Measurements from ENCODE around the gene DGKB. TPM values are rescaled to one million over a fixed set of nuclear protein-coding genes. Genes with fewer than 3 reads are reported as not detected.

DGKB gene
- polyA plus RNA-seq, 3 donors from 2014 or later: not detected

- Mint-ChIP-seq H3K36me3 (no peaks in the 10 kb centered on the region), H3K27ac (no peak overlapping the region), H3K4me3 (no peak overlapping the region), H3K4me1 (no peaks in the 10 kb centered on the region), H3K9me3 (peaks cover 6 to 46% (median 16%) of the 10 kb centered on the region in 6 donors), H3K27me3 (ENCODE audit: low read depth in 3 of 3) (peaks cover 0 to 4% (median 1%) of the 10 kb centered on the region in 3 donors)
- DNase-seq: no peak
These were observed 74.5 kb downstream of the DGKB start for GRCh38 chr7:14828053-14828452.

GRCh38 chr7:14826426-14826825, 76.1 kb downstream of the DGKB start:
- peaks cover 0 to 4% (median 0%) of the 10 kb centered on the region in 3 donors for H3K27me3 Mint-ChIP-seq (ENCODE audit: low read depth in 3 of 3)

GRCh38 chr7:14825912-14826311, 76.6 kb downstream of the DGKB start:
- Mint-ChIP-seq H3K27me3 (ENCODE audit: low read depth in 3 of 3) (peaks cover 0 to 4% (median 0%) of the 10 kb centered on the region in 3 donors), H3K27ac (no peak overlapping the region), H3K36me3 (no peaks in the 10 kb centered on the region), H3K4me3 (no peak overlapping the region), H3K9me3 (peaks cover 11 to 54% (median 17%) of the 10 kb centered on the region in 6 donors), H3K4me1 (no peaks in the 10 kb centered on the region)
- no peak for DNase-seq

More at GRCh38 chr7:14826426-14826825, 76.1 kb downstream of the DGKB start:
- no peak for DNase-seq
- Mint-ChIP-seq H3K36me3 (no peaks in the 10 kb centered on the region), H3K4me1 (no peaks in the 10 kb centered on the region), H3K4me3 (no peak overlapping the region), H3K9me3 (peaks cover 8 to 50% (median 15%) of the 10 kb centered on the region in 6 donors), H3K27ac (no peak overlapping the region)

- Mint-ChIP-seq H3K27ac (no peak overlapping the region), H3K4me1 (no peaks in the 10 kb centered on the region), H3K9me3 (peaks cover 4 to 42% (median 11%) of the 10 kb centered on the region in 6 donors), H3K4me3 (no peak overlapping the region), H3K36me3 (no peaks in the 10 kb centered on the region), H3K27me3 (ENCODE audit: low read depth in 3 of 3) (peaks cover 0 to 4% (median 0%) of the 10 kb centered on the region in 3 donors)
- no peak for DNase-seq
These were observed 80.1 kb downstream of the DGKB start for GRCh38 chr7:14822481-14822854.

- Mint-ChIP-seq H3K36me3 (no peaks in the 10 kb centered on the region), H3K9me3 (peaks cover 4 to 38% (median 9%) of the 10 kb centered on the region in 6 donors), H3K4me3 (no peak overlapping the region), H3K27ac (no peak overlapping the region), H3K4me1 (no peaks in the 10 kb centered on the region), H3K27me3 (ENCODE audit: low read depth in 3 of 3) (peaks cover 0 to 4% (median 0%) of the 10 kb centered on the region in 3 donors)
- DNase-seq: no peak
These were observed 80.6 kb downstream of the DGKB start for GRCh38 chr7:14821757-14822480.

- H3K4me3 Mint-ChIP-seq: no peak overlapping the region
- H3K27ac Mint-ChIP-seq: no peak overlapping the region
- no peak for DNase-seq
- peaks cover 0 to 1% (median 0%) of the 10 kb centered on the region in 3 donors for H3K27me3 Mint-ChIP-seq (ENCODE audit: low read depth in 3 of 3)
- peaks cover 4 to 46% (median 11%) of the 10 kb centered on the region in 6 donors for H3K9me3 Mint-ChIP-seq
- H3K4me1 Mint-ChIP-seq: no peaks in the 10 kb centered on the region
- no peaks in the 10 kb centered on the region for H3K36me3 Mint-ChIP-seq
These were observed 83.7 kb downstream of the DGKB start for GRCh38 chr7:14818871-14819270.

- no peak overlapping the region for H3K4me3 Mint-ChIP-seq
- H3K36me3 Mint-ChIP-seq: no peaks in the 10 kb centered on the region
- no peaks in the 10 kb centered on the region for H3K27me3 Mint-ChIP-seq (ENCODE audit: low read depth in 3 of 3)
- peaks cover 6 to 51% (median 11%) of the 10 kb centered on the region in 6 donors for H3K9me3 Mint-ChIP-seq
- no peaks in the 10 kb centered on the region for H3K4me1 Mint-ChIP-seq
- no peak overlapping the region for H3K27ac Mint-ChIP-seq
- DNase-seq: no peak
These were observed 84.5 kb downstream of the DGKB start for GRCh38 chr7:14817829-14818614.

GRCh38 chr7:14807507-14807906, 95.0 kb downstream of the DGKB start:
- peaks cover 2 to 24% (median 7%) of the 10 kb centered on the region in 6 donors for H3K9me3 Mint-ChIP-seq
- DNase-seq: no peak
- no peaks in the 10 kb centered on the region for H3K36me3 Mint-ChIP-seq
- no peaks in the 10 kb centered on the region for H3K4me1 Mint-ChIP-seq
- H3K27me3 Mint-ChIP-seq (ENCODE audit: low read depth in 3 of 3): no peaks in the 10 kb centered on the region
- H3K4me3 Mint-ChIP-seq: no peak overlapping the region
- no peak overlapping the region for H3K27ac Mint-ChIP-seq

- no peaks in the 10 kb centered on the region for H3K4me1 Mint-ChIP-seq
- peaks cover 2 to 18% (median 5%) of the 10 kb centered on the region in 6 donors for H3K9me3 Mint-ChIP-seq
- H3K27me3 Mint-ChIP-seq (ENCODE audit: low read depth in 3 of 3): no peaks in the 10 kb centered on the region
- DNase-seq: no peak
- H3K4me3 Mint-ChIP-seq: no peak overlapping the region
- H3K36me3 Mint-ChIP-seq: no peaks in the 10 kb centered on the region
- no peak overlapping the region for H3K27ac Mint-ChIP-seq
These were observed 95.7 kb downstream of the DGKB start for GRCh38 chr7:14806891-14807290.

GRCh38 chr7:14805105-14805719, 97.3 kb downstream of the DGKB start:
- no peaks in the 10 kb centered on the region for H3K27me3 Mint-ChIP-seq (ENCODE audit: low read depth in 3 of 3)
- no peaks in the 10 kb centered on the region for H3K4me1 Mint-ChIP-seq
- DNase-seq: no peak
- H3K36me3 Mint-ChIP-seq: no peaks in the 10 kb centered on the region
- H3K27ac Mint-ChIP-seq: no peak overlapping the region
- H3K4me3 Mint-ChIP-seq: no peak overlapping the region
- peaks cover 4 to 24% (median 12%) of the 10 kb centered on the region in 6 donors for H3K9me3 Mint-ChIP-seq

GRCh38 chr7:14800664-14801063, 101.9 kb downstream of the DGKB start:
- Mint-ChIP-seq H3K27ac (no peak overlapping the region), H3K36me3 (no peaks in the 10 kb centered on the region), H3K4me3 (no peak overlapping the region), H3K27me3 (ENCODE audit: low read depth in 3 of 3) (peaks cover 0 to 3% (median 1%) of the 10 kb centered on the region in 3 donors), H3K4me1 (no peaks in the 10 kb centered on the region), H3K9me3 (peaks cover 5 to 33% (median 15%) of the 10 kb centered on the region in 6 donors)
- DNase-seq: no peak

GRCh38 chr7:14793151-14793550, 109.4 kb downstream of the DGKB start:
- Mint-ChIP-seq H3K36me3 (no peaks in the 10 kb centered on the region), H3K4me3 (no peak overlapping the region), H3K4me1 (no peaks in the 10 kb centered on the region), H3K27ac (no peak overlapping the region), H3K9me3 (peaks cover 3 to 28% (median 5%) of the 10 kb centered on the region in 6 donors), H3K27me3 (ENCODE audit: low read depth in 3 of 3) (peaks cover 0 to 3% (median 1%) of the 10 kb centered on the region in 3 donors)
- DNase-seq: no peak

- Mint-ChIP-seq H3K36me3 (no peaks in the 10 kb centered on the region), H3K27ac (no peak overlapping the region), H3K4me3 (no peak overlapping the region), H3K27me3 (ENCODE audit: low read depth in 3 of 3) (peaks cover 0 to 2% (median 0%) of the 10 kb centered on the region in 3 donors), H3K4me1 (no peaks in the 10 kb centered on the region), H3K9me3 (peaks cover 2 to 16% (median 4%) of the 10 kb centered on the region in 6 donors)
- no peak for DNase-seq
These were observed 115.0 kb downstream of the DGKB start for GRCh38 chr7:14787551-14787950.
